ENCODE data around the gene MVB12B.

- no peak for TF ChIP-seq CTCF (IDR thresholded peaks at IDR 0.05)
- TF ChIP-seq POLR2A (IDR thresholded peaks at IDR 0.05) = no peak
Observed at GRCh38 chr9:126543490-126543889, 216.9 kb downstream of the MVB12B start.

All from Peyer's patch (tissue), 4 donors.